Kidney (tissue), 14 donors: Measurements from ENCODE around the gene CACNG8. TPM values are rescaled to one million over a fixed set of nuclear protein-coding genes. Genes with fewer than 3 reads are reported as not detected.

Source experiments
- DNase-seq, 5 donors: peaks; one replicate each; pipeline ENCODE4 v3.0.0-alpha.2; 2013 to 2020
- FAIRE-seq: peaks from 2 replicates; lab custom pipeline; 2012; peaks lifted over from hg19 to GRCh38; lab: Jason Lieb, UNC
- H3K27ac ChIP-seq, 2 donors: one replicate each; pipeline ENCODE4 v1.7.0; 2013; ENCODE audit warnings: low read depth in 2 of 2, low read length in 2 of 2, inconsistent platforms in 1 of 2
- H3K27me3 ChIP-seq: one replicate; pipeline ENCODE4 v1.7.1; 2013; ENCODE audit warnings: low read length, inconsistent platforms; ENCODE audit not compliant: control insufficient read depth, insufficient read depth
- H3K36me3 ChIP-seq, 3 donors: one replicate each; pipeline versions ENCODE4 v1.7.0 to v1.7.1; 2013; ENCODE audit warnings: low read length in 3 of 3, control low read depth in 1 of 3, inconsistent platforms in 1 of 3; ENCODE audit not compliant: insufficient read depth in 3 of 3, control insufficient read depth in 2 of 3
- H3K4me1 ChIP-seq, 3 donors: one replicate each; pipeline versions ENCODE4 v1.7.0 to v1.7.1; 2013; ENCODE audit warnings: low read length in 3 of 3, inconsistent platforms in 1 of 3, low read depth in 1 of 3; ENCODE audit not compliant: control insufficient read depth in 2 of 3, insufficient read depth in 2 of 3
- H3K4me3 ChIP-seq, 3 donors: one replicate each; pipeline versions ENCODE4 v1.7.0 to v1.8.1; 2013; ENCODE audit warnings: low read length in 3 of 3, control low read depth in 1 of 3, inconsistent platforms in 1 of 3
- H3K9ac ChIP-seq, 3 donors: one replicate each; pipeline versions ENCODE4 v1.7.0 to v1.7.1; 2013; ENCODE audit warnings: low read length in 3 of 3, control low read depth in 1 of 3, inconsistent platforms in 1 of 3
- H3K9me3 ChIP-seq, 3 donors: one replicate each; pipeline versions ENCODE4 v1.7.0 to v1.7.1; 2013; ENCODE audit warnings: low read length in 3 of 3, control low read depth in 1 of 3, inconsistent platforms in 1 of 3; ENCODE audit not compliant: control insufficient read depth in 2 of 3, insufficient read depth in 1 of 3
- CTCF ChIP-seq: IDR thresholded peaks from 3 replicates; pipeline ENCODE4 v1.5.1; 2012; ENCODE audit warnings: mild to moderate bottlenecking, moderate library complexity, borderline replicate concordance; ENCODE audit not compliant: insufficient read depth; ENCODE audit errors: extremely low read depth
- intact Hi-C: fragments of 100-400 bp; cut with DNase I; formaldehyde crosslinking; loops from one replicate; pipeline ENCODE4 v1.11.1; 2022
- polyA plus RNA-seq: library from polyadenylated mRNA; stranded (reverse); fragments of 350-450 nt; fragmentation: Illumina TruSeq; extraction: RNeasy Lipid Tissue Mini Kit (QIAGEN cat#74804); gene quantifications from one replicate; pipeline ENCODE4 v1.2.3, GENCODE V29; 2014; ENCODE audit warnings: low read depth, low replicate concordance; ENCODE audit not compliant: insufficient read depth
- total RNA-seq: library from RNA; stranded (reverse); fragmentation: NEBNext Ultra II Directional; extraction: Animal tissue kit (Norgen Biotek cat#: 25700); gene quantifications from one replicate; pipeline ENCODE4 v1.2.1, GENCODE V29; 2021
- donor health status: control.
- donor health status: control.
- donor health status: control.
- donor health status: control.
- donor health status: control.
- donor health status: DM: yes; HTN: yes; CAD: no.
- donor health status: Normal renal cell carcinoma (clear cell type).

The CACNG8 gene
- total and polyA plus RNA-seq, 2 donors from 2014 or later: 0.03 TPM; not detected in 1

- Histone ChIP-seq H3K27ac (no peak overlapping the region), H3K27me3 (no peaks in the 10 kb centered on the region), H3K9ac (no peak overlapping the region), H3K9me3 (peaks cover 0 to 3% (median 0%) of the 10 kb centered on the region in 3 donors), H3K4me1 (no peaks in the 10 kb centered on the region), H3K4me3 (no peak overlapping the region), H3K36me3 (no peaks in the 10 kb centered on the region)
- intact Hi-C loops: no loop called here
- DNase-seq (no peak), FAIRE-seq (no peak)
- TF ChIP-seq CTCF: no peak
Observed at GRCh38 chr19:54017261-54017660, 54.5 kb downstream of the CACNG8 start.

GRCh38 chr19:54021363-54021762, 58.6 kb downstream of the CACNG8 start:
- intact Hi-C loops: loop anchor here (10.0 kb wide), 1 partner anchor 177 kb away; no protein-coding TSS in a partner anchor
- H3K4me3 ChIP-seq: no peak overlapping the region
- no peak for TF ChIP-seq CTCF
- no peak overlapping the region for H3K27ac ChIP-seq
- FAIRE-seq (no peak), DNase-seq (no peak)
- H3K36me3 ChIP-seq: no peaks in the 10 kb centered on the region
- no peaks in the 10 kb centered on the region for H3K27me3 ChIP-seq
- H3K9me3 ChIP-seq: peaks cover 0 to 3% (median 0%) of the 10 kb centered on the region in 3 donors
- H3K9ac ChIP-seq: no peak overlapping the region
- no peaks in the 10 kb centered on the region for H3K4me1 ChIP-seq

- peaks cover 0 to 3% (median 0%) of the 10 kb centered on the region in 3 donors for H3K9me3 ChIP-seq
- intact Hi-C loops: loop anchor here (10.0 kb wide), 1 partner anchor 177 kb away; no protein-coding TSS in a partner anchor
- H3K27ac ChIP-seq: no peak overlapping the region
- no peaks in the 10 kb centered on the region for H3K4me1 ChIP-seq
- H3K9ac ChIP-seq: no peak overlapping the region
- DNase-seq (no peak), FAIRE-seq (no peak)
- H3K36me3 ChIP-seq: no peaks in the 10 kb centered on the region
- H3K4me3 ChIP-seq: no peak overlapping the region
- no peaks in the 10 kb centered on the region for H3K27me3 ChIP-seq
- TF ChIP-seq CTCF: no peak
Observed at GRCh38 chr19:54021932-54022331, 59.2 kb downstream of the CACNG8 start.

- TF ChIP-seq CTCF: no peak
- H3K4me1 ChIP-seq: no peaks in the 10 kb centered on the region
- DNase-seq (no peak), FAIRE-seq (no peak)
- no peaks in the 10 kb centered on the region for H3K27me3 ChIP-seq
- H3K9ac ChIP-seq: no peak overlapping the region
- H3K4me3 ChIP-seq: no peak overlapping the region
- H3K9me3 ChIP-seq: no peaks in the 10 kb centered on the region
- intact Hi-C loops: loop anchor here (10.0 kb wide), 1 partner anchor 178 kb away; no protein-coding TSS in a partner anchor
- no peaks in the 10 kb centered on the region for H3K36me3 ChIP-seq
- H3K27ac ChIP-seq: no peak overlapping the region
Observed at GRCh38 chr19:54023191-54023590, 60.5 kb downstream of the CACNG8 start.
